ENCODE measurements around the gene TYROBP.
"Not testable (repeated sequence)": the region's sequence is repeated elsewhere in the genome, so short reads cannot be mapped to it uniquely, and the experiment has no call there.

Gene TYROBP

DNA sequence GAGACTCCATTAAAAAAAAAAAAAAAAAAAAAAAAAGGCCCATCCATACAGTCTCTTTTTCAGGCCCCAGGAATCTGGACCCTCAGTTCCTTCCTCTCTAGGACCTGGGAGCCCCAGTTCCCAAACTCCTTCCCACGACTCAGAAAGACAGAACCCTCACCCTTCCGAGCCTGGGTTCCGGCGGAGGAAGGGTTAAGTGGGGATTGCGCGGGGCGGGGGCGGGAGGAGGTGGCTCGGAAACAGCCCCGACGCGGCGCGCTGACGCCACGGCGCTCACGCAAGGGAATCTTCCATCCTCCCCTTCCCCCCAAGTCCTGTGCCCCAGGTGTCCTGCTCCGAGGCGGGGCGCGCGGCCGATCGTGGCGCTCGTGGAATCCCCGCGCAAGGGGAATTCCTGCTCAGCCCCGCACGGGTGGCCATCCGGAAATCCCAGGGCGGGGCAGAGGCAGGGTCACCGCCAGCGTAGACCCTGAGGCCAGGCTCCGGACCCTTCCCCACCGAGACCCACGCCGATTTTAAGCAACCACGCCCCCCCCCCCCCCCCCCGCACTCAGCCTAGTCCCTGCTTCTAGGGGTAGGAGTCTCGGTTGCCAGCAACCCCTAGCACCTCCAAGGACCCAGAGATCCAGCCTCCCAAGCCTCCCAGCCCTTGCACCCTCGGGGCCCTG is 8.4 kb downstream of the TYROBP start:
- peak; percentile 83 for DNase-seq (ENCODE audit: low spot score)

DNA sequence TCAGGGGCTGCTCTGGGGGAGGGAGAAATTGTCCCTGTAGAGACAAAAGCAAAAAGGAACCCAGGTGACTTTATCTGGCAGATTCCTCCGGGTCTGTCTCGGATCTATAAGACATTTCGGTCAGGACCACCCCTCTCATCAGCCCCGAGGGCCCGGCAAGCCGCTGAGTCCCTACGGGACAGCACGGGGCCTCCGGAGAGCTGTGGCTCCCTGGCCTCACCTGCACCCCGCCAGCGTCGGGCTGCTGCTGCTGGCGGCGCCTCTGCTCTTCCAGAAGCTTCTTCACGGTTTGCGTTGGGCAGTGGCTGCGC is 9.6 kb downstream of the TYROBP start:
- DNase-seq (ENCODE audit: low spot score): no peak

DNA sequence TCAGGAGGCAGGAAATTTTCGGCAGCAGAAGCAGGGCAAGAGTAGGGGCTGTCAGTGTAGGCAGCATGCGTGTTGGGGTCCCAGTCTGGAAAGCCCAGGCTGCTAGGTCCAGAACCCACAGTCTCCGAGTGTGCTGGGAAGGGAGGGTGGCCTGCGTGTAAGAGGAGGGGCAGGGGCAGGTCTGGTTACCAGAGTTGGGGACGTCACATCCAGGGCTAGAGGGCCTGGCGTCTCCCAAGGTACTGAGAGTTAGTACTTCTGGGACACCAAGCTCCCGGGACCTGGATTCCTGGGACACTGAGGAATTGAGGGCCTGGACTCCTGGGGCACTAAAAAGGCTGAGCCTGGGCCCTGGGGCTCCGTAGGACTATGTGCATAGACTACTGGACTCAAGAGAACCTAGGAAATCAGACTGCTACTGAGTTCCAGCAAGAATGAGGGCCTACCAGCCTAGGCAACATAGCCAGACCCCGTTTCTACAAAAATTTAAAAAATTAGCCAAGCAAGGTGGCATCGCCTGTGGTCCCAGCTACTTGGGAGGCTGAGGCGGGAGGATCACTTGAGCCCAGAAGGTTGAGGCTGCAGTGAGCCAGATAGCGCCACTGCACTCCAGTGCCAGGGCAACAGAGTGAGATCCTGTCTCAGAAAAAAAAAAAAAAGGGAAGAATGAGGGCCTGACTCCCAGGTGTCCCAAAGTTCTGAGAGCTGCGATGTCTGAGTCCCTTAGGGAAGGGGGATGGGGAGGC is 10.2 kb downstream of the TYROBP start:
- DNase-seq (ENCODE audit: low spot score): no peak

DNA sequence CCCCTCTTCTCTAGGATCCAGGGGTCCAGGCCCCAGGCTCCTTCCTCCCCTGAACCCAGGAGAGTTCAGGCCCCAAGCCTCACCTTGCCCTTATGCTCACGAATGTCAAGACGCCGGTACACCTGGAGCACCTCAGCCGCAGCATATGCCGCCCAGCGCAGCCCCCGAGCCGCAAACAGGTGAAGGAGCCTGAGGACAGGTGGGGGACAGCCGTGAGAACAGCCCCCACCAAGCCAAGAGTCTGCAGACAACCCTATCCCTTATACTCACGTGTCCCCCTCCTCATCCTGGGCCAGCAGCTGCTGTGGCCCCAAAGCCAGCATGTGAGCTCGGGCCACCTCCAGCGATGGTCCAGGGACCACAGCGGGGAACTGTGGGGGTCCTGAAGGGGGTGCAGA is 11.5 kb downstream of the TYROBP start:
- DNase-seq (ENCODE audit: low spot score): no peak

DNA sequence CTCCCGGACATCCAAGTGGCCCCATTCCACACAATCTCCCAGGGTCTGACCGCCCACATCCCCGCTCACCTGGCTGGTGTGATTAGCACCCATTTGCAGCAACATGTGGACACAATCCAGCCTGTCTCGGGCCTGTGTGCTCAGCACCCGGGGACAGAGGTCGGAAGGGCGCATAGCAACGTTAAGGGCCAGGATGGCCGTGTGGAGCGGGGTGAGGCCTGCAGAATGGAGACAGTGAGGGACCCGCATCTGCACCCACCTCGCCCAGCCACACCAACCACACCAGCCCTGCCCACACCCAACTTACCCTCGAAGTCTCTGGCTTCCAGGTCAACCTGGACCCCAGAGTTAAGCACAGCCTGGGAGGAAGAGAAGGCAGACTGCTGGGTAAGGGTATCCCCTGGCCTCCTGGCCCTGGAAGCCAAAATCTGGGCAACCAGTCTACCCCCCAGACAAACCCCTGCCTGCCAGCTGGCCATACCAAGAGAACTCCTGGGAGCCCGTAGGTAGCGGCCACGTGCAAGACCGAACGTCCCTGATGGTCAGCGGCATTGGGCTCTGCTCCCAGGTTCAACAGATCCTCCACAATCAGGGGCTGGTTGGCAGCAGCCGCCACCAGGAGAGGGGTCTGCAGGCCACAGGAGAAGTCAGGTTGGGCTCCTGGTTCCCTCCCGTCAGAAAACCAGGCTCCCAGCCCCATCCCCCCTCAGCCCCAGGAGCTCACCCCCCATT is 12.0 kb downstream of the TYROBP start:
- DNase-seq (ENCODE audit: low spot score): no peak

DNA sequence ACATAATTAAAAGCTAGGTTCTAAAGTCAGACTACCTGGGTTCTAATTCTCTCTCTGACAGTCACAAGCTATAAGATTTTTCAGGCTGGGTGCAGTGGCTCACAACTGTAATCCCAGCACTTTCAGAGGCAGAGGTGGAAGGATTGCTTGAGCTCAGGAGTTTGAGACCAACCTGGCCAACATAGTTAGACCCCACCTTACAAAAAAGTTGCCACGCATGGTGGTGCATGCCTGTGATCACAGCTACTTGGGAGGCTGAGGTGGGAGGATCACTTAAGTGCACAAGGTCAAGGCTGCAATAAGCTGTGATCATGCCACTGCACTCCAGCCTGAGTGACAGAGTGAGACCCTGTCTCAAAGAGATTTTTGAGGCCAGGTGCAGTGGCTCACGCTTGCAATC is 13.8 kb downstream of the TYROBP start:
- DNase-seq (ENCODE audit: low spot score): no peak

DNA sequence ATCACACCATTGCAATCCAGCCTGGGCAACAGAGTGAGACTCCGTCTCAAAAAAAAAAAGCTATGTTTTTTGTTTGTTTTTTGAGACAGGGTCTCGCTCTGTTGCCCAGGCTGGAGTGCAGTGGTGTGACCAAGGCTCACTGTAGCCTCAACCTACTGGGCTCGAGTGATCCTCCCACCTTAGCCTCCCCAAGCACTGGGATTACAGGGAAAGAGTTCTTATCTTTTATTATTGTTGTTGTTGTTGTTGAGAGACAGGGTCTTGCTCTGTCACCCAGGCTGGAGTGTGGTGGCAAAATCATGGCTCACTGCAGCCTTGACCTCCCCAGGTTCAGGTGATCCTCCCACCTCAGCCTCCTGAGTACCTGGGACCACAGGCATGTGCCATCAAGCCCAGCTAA is 16.3 kb downstream of the TYROBP start:
- DNase-seq (ENCODE audit: low spot score): not testable (repeated sequence)

DNA sequence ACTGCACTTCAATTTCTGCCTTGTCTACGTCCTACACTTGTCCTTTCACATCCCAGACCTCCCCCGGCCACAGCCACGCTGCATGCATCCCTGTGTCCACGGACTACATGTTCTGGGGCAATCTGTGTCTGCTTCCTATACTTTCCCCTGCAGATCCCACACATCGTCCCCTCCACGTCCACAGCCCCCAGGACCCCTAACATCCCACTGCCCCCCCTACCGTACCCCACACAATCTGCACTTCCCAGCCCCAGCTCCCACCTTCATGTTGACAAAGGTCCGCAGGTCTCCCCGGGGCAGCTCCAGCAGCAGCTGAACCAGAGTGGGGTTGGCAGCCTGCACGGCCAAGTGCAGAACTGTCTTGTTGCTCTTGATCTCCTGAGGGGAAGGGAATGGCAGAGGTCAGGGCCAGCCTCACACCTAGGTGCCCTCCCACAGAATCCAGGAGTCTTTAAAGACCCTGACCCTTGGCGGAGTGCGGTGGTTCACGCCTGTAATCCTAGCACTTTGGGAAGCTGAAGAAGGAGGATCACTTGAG is 17.9 kb downstream of the TYROBP start:
- no peak for DNase-seq (ENCODE audit: low spot score)

DNA sequence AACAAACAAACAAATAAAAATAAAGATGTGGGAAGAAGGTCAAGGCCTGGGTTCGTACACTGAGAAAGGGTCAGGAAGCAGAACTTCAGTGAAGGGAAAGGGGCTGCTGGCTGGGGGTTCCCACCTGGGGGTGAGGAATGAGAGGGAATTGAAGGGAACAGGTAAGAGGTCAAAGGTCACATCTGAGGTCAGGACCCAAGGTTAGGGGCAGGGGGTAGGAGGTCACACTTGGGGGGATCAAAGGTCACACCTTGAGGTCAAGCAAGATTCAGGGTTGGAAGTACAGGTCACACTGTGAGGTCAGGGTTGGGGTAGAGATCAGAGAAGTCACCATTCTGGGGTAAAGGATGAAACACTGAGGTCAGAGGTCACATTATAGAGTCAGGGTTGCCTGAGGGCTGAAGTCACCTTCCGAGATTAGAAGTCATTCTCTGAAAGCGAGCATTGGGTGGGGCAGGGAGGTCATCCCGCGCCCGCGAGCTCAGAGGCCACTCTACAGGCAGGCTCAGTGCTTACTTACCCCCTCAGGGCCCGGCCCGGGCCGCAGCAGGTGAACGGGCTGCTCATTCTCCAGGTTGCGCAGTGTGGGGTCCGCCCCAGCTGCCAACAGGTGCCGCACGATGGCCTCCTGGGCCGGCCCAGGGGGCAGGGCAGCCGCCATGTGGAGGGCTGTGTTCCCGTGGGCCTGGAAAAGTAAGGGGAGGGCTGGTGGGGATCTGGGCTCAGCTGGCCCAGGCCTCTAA is 18.6 kb downstream of the TYROBP start:
- no peak for DNase-seq (ENCODE audit: low spot score)

DNA sequence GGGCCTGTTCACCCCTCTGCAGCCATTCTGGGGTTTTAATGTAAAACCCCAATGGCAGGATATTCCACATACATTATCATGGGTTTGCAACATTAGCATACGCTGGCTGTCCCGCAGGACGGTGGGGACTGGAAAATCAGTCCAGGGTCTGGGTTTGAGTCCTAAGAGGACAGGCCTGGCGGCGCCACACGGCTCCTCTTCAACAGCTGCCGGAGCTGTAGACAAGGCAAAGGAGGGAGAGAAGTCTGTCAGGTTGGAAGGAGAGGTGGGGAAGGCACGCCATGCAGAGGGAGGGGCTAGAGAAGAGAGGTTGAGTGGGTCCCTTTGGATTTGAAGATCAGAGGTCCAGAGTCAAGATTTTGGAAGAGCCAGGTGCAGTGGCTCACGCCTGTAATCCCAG is 19.7 kb downstream of the TYROBP start:
- DNase-seq (ENCODE audit: low spot score): no peak

DNA sequence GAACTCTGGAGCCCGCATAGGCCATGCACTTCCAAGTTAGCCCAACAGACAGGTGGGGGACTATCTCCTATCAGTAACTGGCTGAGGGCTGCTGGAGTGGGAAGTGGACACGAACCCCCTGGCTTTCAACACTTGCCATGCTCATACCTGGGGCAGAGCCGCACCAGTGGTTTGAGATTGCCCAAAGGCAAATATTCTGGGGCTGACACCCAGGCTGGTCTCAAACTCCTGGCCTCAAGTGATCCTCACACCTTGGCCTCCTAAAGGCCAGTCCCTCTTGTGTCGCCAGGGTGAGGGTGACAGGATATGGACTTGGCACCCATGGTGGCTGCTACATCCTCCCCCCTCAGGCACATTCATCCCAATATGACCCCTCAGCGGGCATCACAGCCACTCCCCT is 20.9 kb downstream of the TYROBP start:
- DNase-seq (ENCODE audit: low spot score): no peak

DNA sequence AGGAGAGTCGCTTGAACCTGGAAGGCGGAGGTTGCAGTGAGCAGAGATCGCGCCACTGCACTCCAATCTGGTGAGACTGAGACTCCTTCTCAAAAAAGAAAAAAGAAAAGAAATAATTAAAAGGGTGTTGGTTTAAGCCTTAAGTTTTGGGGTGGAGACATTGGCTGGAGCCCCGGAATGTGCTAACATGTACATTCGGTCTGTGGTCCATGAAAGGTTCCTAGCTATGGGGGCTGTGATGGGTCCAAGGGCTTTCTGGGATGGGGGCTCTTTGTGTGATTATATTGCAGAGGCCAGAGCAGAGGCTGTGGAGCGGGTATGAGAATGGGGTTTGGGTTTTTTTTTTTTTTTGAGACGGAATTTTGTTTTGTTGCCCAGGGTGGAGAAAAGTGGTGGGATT is 22.2 kb downstream of the TYROBP start:
- DNase-seq (ENCODE audit: low spot score): no peak

DNA sequence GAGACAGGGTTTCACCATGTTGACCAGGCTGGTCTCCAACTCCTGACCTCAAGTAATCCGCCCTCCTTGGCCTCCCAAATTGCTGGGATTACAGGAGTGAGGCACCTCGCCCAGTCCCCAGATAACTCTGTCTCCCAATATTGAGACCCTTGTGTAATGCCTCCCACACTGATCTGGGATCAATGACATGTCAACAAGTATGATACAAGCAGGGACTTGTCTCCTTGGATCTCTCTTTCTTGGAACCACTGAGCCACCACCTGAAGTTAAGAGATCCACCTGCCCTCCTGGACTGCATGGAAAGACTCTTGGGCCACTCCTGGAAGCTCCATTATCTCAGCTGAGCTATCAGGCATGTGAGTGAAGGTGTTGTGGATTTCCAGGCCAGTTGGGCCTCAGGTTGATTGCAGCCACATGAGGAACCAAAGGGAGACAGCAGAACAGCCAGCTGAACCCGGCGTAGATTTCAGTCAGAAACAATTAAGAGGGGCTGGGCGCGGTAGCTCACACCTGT is 22.8 kb downstream of the TYROBP start:
- no peak for DNase-seq (ENCODE audit: low spot score)

DNA sequence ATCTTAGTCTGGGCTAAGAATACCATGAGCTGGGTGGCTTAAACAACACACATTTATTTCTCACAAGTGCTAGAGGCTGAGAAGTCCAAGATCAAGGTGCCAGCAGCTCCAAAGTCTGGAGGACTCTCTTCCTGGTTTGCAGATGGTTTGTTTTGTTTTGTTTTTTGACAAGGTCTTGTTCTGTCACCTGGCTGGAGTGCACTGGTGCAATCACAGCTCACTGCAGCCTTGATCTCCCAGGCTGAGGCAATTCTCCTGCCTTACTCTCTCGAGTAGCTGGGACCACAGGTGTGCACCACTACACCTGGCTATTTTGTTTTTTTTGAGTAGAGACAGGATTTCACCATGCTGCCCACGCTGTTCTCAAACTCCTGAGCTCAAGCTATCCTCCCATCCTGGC is 24.2 kb downstream of the TYROBP start:
- no peak for DNase-seq (ENCODE audit: low spot score)

DNA sequence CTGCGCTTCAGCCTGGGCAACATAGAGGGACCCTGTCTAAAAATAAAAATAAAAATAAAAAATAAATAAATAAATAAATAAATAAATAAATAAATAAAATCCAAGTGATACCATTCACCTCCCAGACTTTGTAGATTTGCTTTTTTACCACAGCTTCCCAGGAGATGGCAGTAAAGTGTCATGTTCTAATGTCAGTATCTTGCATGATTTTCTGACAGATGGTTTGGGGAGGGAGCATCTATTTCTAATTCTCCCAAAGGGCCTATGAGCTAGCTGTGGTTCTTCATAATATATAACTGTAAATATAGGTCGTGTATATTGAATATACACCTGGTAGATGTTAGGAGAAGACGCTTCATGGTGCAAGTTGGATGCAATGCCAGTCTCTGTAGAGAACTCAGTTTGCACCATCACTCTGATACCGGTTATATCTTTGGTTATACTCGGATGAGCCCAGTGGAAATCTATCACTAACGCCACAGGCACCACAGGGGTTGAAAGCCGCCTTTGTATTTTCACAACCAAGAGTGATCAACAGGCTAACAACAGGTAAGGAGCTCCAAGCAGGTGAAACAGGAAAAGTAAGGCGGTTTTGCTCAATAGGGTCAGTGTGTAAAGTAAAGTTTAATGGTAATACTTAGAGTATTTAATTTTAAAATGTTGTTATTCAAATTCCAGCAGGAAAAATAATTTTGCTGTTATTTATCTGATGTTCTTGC is 25.8 kb downstream of the TYROBP start:
- peak; percentile 83 for DNase-seq (ENCODE audit: low spot score)

DNA sequence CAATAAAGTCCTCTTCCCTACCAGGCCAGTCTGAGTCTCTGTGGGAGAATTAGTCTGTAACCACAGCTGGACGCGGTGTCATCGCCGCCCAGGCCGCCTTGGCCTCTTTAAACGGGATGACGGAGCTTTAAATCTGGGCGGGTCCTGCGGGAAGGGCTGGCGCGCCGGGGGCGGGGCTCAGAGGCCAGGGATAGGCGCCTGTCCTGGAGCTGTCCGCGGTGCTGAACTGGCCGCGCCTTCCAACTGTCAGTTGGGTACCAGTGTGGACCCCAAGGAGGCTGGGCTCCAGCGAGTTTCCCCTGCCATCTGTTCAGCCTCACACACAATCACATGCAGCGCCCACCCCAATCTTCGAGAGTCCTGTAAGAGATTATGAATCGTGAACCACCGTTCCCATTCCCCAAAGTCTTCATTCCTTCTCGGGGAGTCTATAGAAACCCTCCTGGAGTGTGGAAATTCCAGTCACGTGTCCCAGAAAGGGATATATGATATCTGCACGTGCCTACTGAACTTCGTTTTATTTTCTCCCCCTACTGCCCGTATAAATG is 28.3 kb downstream of the TYROBP start:
- DNase-seq (ENCODE audit: low spot score): peak; percentile 81

DNA sequence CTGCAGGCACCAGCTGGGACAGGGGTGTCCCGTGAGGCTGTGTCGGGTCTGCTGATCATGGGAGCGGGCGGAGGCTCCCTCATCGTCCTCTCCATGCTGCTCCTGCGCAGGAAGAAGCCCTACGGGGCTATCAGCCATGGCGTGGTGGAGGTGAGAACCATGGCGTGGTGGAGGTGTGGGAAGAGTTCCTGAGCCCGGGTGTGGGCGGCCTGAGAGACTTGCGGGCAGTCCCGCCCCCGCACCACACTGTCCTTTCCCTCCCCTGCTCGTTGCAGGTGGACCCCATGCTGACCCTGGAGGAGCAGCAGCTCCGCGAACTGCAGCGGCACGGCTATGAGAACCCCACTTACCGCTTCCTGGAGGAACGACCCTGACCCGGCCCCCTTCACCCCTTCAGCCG is 29.0 kb downstream of the TYROBP start:
- no peak for DNase-seq (ENCODE audit: low spot score)

DNA sequence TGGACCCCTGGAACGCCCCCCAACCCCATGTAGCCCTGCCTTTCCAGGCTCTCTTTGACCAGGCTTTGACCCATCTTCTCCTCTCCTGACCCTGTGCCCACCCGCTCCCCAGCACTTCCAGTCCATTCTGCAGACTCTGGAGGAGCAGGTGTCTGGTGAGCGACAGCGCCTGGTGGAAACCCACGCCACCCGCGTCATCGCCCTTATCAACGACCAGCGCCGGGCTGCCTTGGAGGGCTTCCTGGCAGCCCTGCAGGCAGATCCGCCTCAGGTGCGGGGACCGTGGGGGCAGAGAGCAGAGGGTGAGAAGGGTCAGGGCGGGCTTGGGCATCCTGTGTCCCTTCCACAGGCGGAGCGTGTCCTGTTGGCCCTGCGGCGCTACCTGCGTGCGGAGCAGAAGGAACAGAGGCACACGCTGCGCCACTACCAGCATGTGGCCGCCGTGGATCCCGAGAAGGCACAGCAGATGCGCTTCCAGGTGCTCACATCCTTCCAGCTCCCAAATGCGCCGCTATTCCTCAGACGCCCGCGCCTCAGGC is 33.6 kb downstream of the TYROBP start:
- DNase-seq (ENCODE audit: low spot score): no peak

DNA sequence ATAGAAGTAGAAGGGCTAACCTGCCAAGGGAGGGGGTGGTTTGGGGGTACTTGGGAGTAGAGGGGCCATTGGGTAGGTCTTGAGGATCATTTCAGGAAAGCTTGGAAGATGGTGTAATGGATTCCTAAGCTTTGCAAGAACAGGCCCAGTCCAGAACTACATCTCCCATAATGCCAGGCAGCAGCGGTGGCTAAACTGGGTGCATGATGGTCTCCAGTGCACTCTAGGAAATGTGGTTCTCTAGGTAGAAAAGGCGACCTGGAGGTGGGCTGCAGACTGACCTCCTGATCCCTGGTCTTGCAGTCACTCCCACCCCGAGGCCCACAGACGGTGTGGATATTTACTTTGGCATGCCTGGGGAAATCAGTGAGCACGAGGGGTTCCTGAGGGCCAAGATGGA is 35.9 kb downstream of the TYROBP start:
- no peak for DNase-seq (ENCODE audit: low spot score)

DNA sequence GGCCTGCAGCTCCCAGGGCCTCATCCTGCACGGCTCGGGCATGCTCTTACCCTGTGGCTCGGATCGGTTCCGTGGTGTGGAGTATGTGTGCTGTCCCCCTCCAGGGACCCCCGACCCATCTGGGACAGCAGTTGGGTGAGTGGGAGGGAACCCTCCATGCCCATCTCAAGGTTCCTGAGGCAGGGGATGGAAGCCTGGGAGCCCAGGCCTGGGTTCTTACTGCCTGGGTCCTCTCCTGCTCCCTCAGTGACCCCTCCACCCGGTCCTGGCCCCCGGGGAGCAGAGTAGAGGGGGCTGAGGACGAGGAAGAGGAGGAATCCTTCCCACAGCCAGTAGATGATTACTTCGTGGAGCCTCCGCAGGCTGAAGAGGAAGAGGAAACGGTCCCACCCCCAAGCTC is 36.5 kb downstream of the TYROBP start:
- DNase-seq (ENCODE audit: low spot score): no peak

DNA sequence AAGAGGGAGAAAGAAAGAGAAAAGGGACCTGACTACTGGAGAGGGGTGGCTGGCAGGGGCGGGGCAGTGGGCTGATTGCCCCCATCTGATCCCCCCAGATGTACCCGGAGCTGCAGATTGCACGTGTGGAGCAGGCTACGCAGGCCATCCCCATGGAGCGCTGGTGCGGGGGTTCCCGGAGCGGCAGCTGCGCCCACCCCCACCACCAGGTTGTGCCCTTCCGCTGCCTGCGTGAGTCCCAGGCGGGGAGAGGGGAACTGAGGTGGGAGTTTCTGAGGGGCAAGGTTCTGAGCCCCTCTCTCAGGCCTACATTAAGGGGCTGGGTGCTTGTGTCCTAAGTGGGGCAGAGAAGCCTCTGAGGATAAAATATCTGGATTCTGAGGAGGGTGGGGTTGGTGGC is 37.3 kb downstream of the TYROBP start:
- DNase-seq (ENCODE audit: low spot score): no peak

All from putamen (tissue), 1 donor.